ENCODE results near the gene PPP1R1C. TPM values are rescaled to one million over a fixed set of nuclear protein-coding genes. Genes with fewer than 3 reads are reported as not detected.

Gene PPP1R1C
- polyA plus RNA-seq, 1 donor from 2014 or later: not detected

DNA sequence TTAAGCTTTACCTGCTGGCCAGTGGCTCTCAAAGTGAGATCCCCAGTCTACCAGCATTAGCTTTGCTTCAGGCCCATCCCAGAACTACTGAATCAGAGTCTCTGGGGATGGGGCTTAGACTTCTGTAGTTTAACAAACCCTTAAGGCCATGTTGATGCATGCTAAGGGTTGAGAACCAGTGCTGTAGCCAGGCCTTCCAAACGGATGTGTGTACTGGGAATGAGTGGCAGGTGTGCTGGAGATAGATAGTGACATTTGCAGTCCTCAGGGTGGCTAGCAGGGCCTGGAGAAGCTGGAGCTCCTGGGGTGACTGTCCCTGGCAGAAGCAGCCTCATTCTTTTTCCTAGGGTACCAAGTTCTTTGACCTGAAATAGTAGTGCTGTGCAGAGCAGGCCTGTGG lies 148.5 kb downstream of the PPP1R1C start:
- H4K20me1 ChIP-seq (ENCODE audit: insufficient read depth): no peaks in the 10 kb centered on the region
- H3K79me2 ChIP-seq (replicated peaks; ENCODE audit: insufficient read depth, low read length): no peaks in the 10 kb centered on the region
- no peaks in the 10 kb centered on the region for H3K9me3 ChIP-seq (ENCODE audit: low read length)
- H3K36me3 ChIP-seq (ENCODE audit: insufficient read depth, low read length): no peaks in the 10 kb centered on the region
- no peaks in the 10 kb centered on the region for H3K9me2 ChIP-seq (ENCODE audit: insufficient read depth, low read length)
- H3K27me3 ChIP-seq (ENCODE audit: insufficient read depth, low read depth, low read length): no peaks in the 10 kb centered on the region
- no peaks in the 10 kb centered on the region for H3F3A ChIP-seq (ENCODE audit: insufficient read depth, low read length, poor library complexity, severe bottlenecking)
- H3K4me2 ChIP-seq (ENCODE audit: low read length): no peak overlapping the region
- TF ChIP-seq MXI1 (conservative IDR thresholded peaks at IDR 0.05; ENCODE audit: poor library complexity, severe bottlenecking): no peak
- TF ChIP-seq, protein P1, sequence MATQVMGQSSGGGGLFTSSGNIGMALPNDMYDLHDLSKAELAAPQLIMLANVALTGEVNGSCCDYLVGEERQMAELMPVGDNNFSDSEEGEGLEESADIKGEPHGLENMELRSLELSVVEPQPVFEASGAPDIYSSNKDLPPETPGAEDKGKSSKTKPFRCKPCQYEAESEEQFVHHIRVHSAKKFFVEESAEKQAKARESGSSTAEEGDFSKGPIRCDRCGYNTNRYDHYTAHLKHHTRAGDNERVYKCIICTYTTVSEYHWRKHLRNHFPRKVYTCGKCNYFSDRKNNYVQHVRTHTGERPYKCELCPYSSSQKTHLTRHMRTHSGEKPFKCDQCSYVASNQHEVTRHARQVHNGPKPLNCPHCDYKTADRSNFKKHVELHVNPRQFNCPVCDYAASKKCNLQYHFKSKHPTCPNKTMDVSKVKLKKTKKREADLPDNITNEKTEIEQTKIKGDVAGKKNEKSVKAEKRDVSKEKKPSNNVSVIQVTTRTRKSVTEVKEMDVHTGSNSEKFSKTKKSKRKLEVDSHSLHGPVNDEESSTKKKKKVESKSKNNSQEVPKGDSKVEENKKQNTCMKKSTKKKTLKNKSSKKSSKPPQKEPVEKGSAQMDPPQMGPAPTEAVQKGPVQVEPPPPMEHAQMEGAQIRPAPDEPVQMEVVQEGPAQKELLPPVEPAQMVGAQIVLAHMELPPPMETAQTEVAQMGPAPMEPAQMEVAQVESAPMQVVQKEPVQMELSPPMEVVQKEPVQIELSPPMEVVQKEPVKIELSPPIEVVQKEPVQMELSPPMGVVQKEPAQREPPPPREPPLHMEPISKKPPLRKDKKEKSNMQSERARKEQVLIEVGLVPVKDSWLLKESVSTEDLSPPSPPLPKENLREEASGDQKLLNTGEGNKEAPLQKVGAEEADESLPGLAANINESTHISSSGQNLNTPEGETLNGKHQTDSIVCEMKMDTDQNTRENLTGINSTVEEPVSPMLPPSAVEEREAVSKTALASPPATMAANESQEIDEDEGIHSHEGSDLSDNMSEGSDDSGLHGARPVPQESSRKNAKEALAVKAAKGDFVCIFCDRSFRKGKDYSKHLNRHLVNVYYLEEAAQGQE (IDR thresholded peaks at IDR 0.05; ENCODE audit: borderline replicate concordance): no peak
- H2AFZ ChIP-seq (ENCODE audit: low read depth, low read length): no peak overlapping the region
- no peak overlapping the region for H3K4me3 ChIP-seq (ENCODE audit: low read length)
- H3K27ac ChIP-seq (ENCODE audit: low read length): no peak overlapping the region
- H3K9ac ChIP-seq (ENCODE audit: low read length): no peak overlapping the region

DNA sequence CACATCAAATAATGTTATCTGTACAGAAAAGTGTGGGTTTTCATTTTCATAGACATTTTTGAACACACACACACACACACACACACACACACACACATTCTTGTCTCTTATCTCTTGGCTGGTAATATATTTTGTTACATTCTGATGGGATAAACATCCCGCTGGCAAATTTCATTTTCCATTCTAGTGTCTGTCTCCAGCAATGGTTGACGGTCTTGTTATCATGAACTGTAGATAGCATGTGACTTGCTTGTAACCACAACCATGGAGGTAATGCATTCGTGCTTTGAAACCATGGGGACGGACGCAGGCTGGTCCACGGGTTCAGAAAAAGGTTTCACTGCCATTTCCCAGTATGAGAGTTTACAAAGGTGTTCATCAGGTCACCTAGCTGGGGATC lies 156.4 kb downstream of the PPP1R1C start:
- no peaks in the 10 kb centered on the region for H3K79me2 ChIP-seq (replicated peaks; ENCODE audit: insufficient read depth, low read length)
- H3K4me2 ChIP-seq (ENCODE audit: low read length): no peak overlapping the region
- H3K9me3 ChIP-seq (ENCODE audit: low read length): no peaks in the 10 kb centered on the region
- no peak overlapping the region for H3K4me3 ChIP-seq (ENCODE audit: low read length)
- H2AFZ ChIP-seq (ENCODE audit: low read depth, low read length): no peak overlapping the region
- H3K9ac ChIP-seq (ENCODE audit: low read length): no peak overlapping the region
- H3K36me3 ChIP-seq (ENCODE audit: insufficient read depth, low read length): no peaks in the 10 kb centered on the region
- H3K27ac ChIP-seq (ENCODE audit: low read length): no peak overlapping the region
- no peaks in the 10 kb centered on the region for H3K9me2 ChIP-seq (ENCODE audit: insufficient read depth, low read length)
- H3F3A ChIP-seq (ENCODE audit: insufficient read depth, low read length, poor library complexity, severe bottlenecking): no peaks in the 10 kb centered on the region
- H3K27me3 ChIP-seq (ENCODE audit: insufficient read depth, low read depth, low read length): no peaks in the 10 kb centered on the region
- H4K20me1 ChIP-seq (ENCODE audit: insufficient read depth): no peaks in the 10 kb centered on the region
- TF ChIP-seq MXI1 (conservative IDR thresholded peaks at IDR 0.05; ENCODE audit: poor library complexity, severe bottlenecking): no peak
- TF ChIP-seq TAF1 (IDR thresholded peaks at IDR 0.05; ENCODE audit: low read depth): no peak
- TF ChIP-seq, protein P2, sequence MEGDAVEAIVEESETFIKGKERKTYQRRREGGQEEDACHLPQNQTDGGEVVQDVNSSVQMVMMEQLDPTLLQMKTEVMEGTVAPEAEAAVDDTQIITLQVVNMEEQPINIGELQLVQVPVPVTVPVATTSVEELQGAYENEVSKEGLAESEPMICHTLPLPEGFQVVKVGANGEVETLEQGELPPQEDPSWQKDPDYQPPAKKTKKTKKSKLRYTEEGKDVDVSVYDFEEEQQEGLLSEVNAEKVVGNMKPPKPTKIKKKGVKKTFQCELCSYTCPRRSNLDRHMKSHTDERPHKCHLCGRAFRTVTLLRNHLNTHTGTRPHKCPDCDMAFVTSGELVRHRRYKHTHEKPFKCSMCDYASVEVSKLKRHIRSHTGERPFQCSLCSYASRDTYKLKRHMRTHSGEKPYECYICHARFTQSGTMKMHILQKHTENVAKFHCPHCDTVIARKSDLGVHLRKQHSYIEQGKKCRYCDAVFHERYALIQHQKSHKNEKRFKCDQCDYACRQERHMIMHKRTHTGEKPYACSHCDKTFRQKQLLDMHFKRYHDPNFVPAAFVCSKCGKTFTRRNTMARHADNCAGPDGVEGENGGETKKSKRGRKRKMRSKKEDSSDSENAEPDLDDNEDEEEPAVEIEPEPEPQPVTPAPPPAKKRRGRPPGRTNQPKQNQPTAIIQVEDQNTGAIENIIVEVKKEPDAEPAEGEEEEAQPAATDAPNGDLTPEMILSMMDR (IDR thresholded peaks at IDR 0.05; ENCODE audit: poor library complexity, severe bottlenecking): no peak
- TF ChIP-seq, protein P1 (IDR thresholded peaks at IDR 0.05; ENCODE audit: borderline replicate concordance): no peak
- no peak for TF ChIP-seq SMC3 (conservative IDR thresholded peaks at IDR 0.05; ENCODE audit: poor library complexity)
- TF ChIP-seq POLR2AphosphoS5 (IDR thresholded peaks at IDR 0.05): no peak
- TF ChIP-seq EP300 (conservative IDR thresholded peaks at IDR 0.05; ENCODE audit: poor library complexity, severe bottlenecking): no peak
- TF ChIP-seq RAD21 (conservative IDR thresholded peaks at IDR 0.05): no peak
- TF ChIP-seq EZH2 (IDR thresholded peaks at IDR 0.05; ENCODE audit: borderline replicate concordance, insufficient read depth, low read length, poor library complexity, severe bottlenecking): no peak

Measured in neural cell (in vitro differentiated cells).